Nephron progenitor cell (in vitro differentiated cells): Measurements from ENCODE around the gene DMWD.

Experiments used
- DNase-seq: peaks from one replicate; pipeline ENCODE4 v3.0.0; 2021
- H3K27ac Mint-ChIP-seq: 2 replicates; pipeline ENCODE4 v1.8.0; 2021; ENCODE audit warnings: mild to moderate bottlenecking, moderate library complexity, mixed read lengths
- H3K27me3 Mint-ChIP-seq: 2 replicates; pipeline ENCODE4 v1.8.0; 2021; ENCODE audit warnings: mild to moderate bottlenecking, low read depth, mixed read lengths; ENCODE audit not compliant: poor library complexity
- H3K36me3 Mint-ChIP-seq: 2 replicates; pipeline ENCODE4 v1.8.0; 2021; ENCODE audit warnings: low read depth, mixed read lengths
- H3K4me1 Mint-ChIP-seq: 2 replicates; pipeline ENCODE4 v1.8.0; 2021; ENCODE audit warnings: mixed read lengths
- H3K4me3 Mint-ChIP-seq: 2 replicates; pipeline ENCODE4 v1.8.0; 2021; ENCODE audit warnings: mild to moderate bottlenecking, moderate library complexity, mixed read lengths
- H3K9me3 Mint-ChIP-seq: 2 replicates; pipeline ENCODE4 v1.8.0; 2021; ENCODE audit warnings: mild to moderate bottlenecking, moderate library complexity, mixed read lengths
- CTCF ChIP-seq: fragments of 200-600 bp; sonication (generic); IDR thresholded peaks from 2 replicates; pipeline ENCODE4 v1.5.0; 2021; ENCODE audit warnings: antibody characterized with exemption

The DMWD gene

DNA sequence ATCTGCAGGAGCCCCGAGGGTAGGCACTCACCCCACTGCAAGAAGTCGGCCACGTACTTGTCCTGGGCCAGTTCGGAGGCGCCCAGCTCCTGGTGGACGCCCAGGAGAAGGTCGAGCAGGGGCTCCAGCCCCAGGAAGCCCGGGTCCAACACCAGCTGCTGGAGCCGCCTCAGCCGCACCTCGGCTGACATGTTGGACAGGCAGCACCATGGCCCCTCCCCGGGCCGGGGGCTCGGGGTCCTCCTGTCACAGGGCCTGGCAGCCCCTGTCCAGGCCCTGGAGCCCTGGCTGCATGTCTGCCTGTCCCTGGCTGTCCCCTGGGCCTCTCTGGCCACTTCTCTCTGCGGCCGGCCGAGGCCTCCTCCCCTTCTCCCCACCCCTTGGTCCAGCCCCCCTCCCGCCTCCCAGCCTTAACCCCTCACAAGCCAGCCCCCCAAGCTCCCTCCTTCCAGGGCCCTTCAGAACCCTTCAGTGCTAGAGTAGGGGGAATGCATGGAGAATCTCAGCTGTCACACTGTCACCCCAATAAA lies 10.4 kb downstream of the DMWD start, which contains the start of gene DMPK:
TSS of gene DMPK (minus strand) at position 329 of the 530 bp plus-strand sequence. CDS start at position 191, 138 bp downstream.
- Mint-ChIP-seq H3K36me3 (peaks cover 16% of the 10 kb centered on the region), H3K4me1 (peaks cover 54% of the 10 kb centered on the region), H3K27me3 (no peaks in the 10 kb centered on the region), H3K9me3 (no peaks in the 10 kb centered on the region), H3K4me3 (peak within 1 kb of the TSS; percentile 36), H3K27ac (peak within 1 kb of the TSS; percentile 81)
- DNase-seq: no peak
- no peak for TF ChIP-seq CTCF

GRCh38 chr19:45781214-45782161 lies 11.2 kb downstream of the DMWD start:
- DNase-seq: no peak
- no peak overlapping the region for H3K27ac Mint-ChIP-seq
- peaks cover 21% of the 10 kb centered on the region for H3K36me3 Mint-ChIP-seq
- H3K27me3 Mint-ChIP-seq: peaks cover 3% of the 10 kb centered on the region
- H3K9me3 Mint-ChIP-seq: no peaks in the 10 kb centered on the region
- H3K4me1 Mint-ChIP-seq: peaks cover 54% of the 10 kb centered on the region
- TF ChIP-seq CTCF: no peak
- H3K4me3 Mint-ChIP-seq: peak overlapping the region; percentile 25

DNA sequence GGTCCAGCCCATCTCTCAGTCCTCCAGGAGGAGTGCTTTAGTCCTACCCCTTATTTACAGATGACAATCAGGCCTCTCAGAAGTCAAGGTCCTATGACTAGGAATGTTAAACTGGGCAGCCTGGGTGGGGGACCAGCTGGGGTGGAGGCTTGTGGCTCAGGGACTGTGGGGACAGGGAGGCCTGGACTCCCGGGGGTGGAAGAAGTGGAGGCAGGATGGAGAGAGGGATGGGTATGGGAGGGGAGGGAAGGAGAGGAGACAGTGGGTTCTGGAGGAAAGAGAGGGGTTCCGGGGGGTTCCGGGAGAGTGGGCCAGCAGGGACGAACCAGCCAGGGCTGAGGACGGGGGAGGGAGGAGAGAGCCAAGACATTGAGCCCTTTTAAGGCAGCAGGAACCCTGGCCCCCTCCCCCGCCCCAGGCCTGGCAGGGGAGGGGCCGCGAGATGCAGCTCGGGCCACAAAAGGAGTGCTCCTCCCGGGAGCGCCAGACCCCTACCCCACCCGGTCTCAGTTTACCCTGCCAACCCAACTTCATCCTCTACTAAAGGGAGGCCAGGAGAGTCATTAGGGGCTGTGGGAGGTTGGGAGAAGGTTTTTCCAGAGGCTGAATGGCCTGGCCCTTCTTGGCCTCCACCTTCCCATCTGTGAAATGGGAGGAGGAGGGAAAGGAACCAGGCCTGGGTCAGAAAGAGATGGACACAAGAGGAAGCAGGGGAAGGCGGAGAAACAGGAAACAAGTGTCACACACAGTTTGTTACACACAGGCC lies 12.0 kb downstream of the DMWD start:
- peaks cover 3% of the 10 kb centered on the region for H3K27me3 Mint-ChIP-seq
- no peak for DNase-seq
- peaks cover 54% of the 10 kb centered on the region for H3K4me1 Mint-ChIP-seq
- peaks cover 23% of the 10 kb centered on the region for H3K36me3 Mint-ChIP-seq
- TF ChIP-seq CTCF: no peak
- peak overlapping the region; percentile 25 for H3K4me3 Mint-ChIP-seq
- no peak overlapping the region for H3K27ac Mint-ChIP-seq
- H3K9me3 Mint-ChIP-seq: no peaks in the 10 kb centered on the region

GRCh38 chr19:45780146-45780447 lies 12.5 kb downstream of the DMWD start:
- Mint-ChIP-seq H3K27ac (no peak overlapping the region), H3K36me3 (peaks cover 24% of the 10 kb centered on the region), H3K4me1 (peaks cover 54% of the 10 kb centered on the region), H3K4me3 (no peak overlapping the region), H3K27me3 (peaks cover 3% of the 10 kb centered on the region), H3K9me3 (no peaks in the 10 kb centered on the region)
- no peak for DNase-seq
- no peak for TF ChIP-seq CTCF

DNA sequence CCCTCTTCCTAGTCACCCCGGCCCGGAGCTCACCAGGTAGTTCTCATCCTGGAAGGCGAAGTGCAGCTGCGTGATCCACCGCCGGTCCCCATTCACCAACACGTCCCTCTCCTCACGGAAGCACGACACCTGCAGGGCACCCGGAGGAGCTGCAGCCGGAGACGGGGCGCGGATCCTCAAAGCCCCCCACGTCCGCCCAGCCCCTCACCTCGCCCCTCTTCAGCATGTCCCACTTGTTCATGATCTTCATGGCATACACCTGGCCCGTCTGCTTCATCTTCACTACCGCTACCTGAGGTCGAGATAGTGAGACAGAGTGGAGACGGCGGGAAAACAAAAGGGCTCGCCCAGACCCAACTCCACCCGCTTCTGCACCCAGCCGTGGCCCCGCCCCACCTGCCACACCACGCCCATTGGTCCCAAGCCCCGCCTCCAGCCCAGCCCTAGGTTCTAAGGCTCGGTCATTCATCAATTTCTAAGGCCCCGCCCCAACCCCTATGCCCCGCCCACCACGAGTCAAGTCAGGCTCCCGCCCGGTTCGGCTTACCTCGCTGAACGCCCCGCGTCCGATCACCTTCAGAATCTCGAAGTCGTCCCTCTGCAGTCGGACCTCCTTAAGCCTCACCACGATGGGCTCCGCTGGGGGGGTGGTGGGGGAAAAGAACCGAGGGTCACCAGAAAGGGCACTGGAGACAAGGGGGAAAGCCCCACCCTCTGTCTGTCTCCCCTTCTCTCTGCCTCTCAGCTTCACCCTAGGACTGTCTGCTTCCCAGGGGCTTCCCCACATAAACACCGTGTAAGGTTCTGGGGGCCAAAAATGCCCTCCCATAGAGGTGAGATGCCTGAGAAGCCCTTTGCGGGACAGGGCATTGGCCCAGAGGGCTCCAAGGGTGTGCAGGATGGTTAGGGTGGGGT lies 13.2 kb downstream of the DMWD start:
- peak overlapping the region; percentile 85 for H3K4me3 Mint-ChIP-seq
- H3K9me3 Mint-ChIP-seq: no peaks in the 10 kb centered on the region

More for the DNA sequence above, 13.2 kb downstream of the DMWD start:
- TF ChIP-seq CTCF: peak; percentile 72
- no peak overlapping the region for H3K27ac Mint-ChIP-seq
- H3K27me3 Mint-ChIP-seq: peaks cover 3% of the 10 kb centered on the region
- DNase-seq: peak; percentile 99
- H3K4me1 Mint-ChIP-seq: peaks cover 52% of the 10 kb centered on the region
- H3K36me3 Mint-ChIP-seq: peaks cover 30% of the 10 kb centered on the region
